Stomach (tissue), 9 donors: ENCODE results near the gene PRKAR2B. TPM values are rescaled to one million over a fixed set of nuclear protein-coding genes. Genes with fewer than 3 reads are reported as not detected.
A peak's percentile ranks its signal among the peaks of the same experiment; 100 is the strongest.

Experiments
- DNase-seq, 2 donors: peaks; one replicate each; pipeline versions ENCODE4 v3.0.0 to v3.0.0-alpha.2; 2013 to 2019
- H3K27ac ChIP-seq, 5 donors: fragments of 200-600 bp in 4 of 5; sonication (generic) in 4 of 5; one replicate each; pipeline ENCODE4 v1.5.1; 2013 to 2019; ENCODE audit warnings: mild to moderate bottlenecking in 1 of 5, moderate library complexity in 1 of 5
- H3K27me3 ChIP-seq, 3 donors: fragments of 200-600 bp; sonication (generic); one replicate each; pipeline ENCODE4 v1.5.1; 2017 to 2019; ENCODE audit warnings: mixed run types in 1 of 3
- H3K36me3 ChIP-seq, 4 donors: fragments of 200-600 bp; sonication (generic); 1 replicate in 3 of 4; 2 replicates in 1 of 4; pipeline ENCODE4 v1.5.1; 2016 to 2019
- H3K4me1 ChIP-seq, 4 donors: fragments of 200-600 bp; sonication (generic); one replicate each; pipeline ENCODE4 v1.5.1; 2016 to 2019
- H3K4me3 ChIP-seq, 4 donors: fragments of 200-600 bp; sonication (generic) in 3 of 4; one replicate each; pipeline ENCODE4 v1.5.1; 2016 to 2019; ENCODE audit warnings: mild to moderate bottlenecking in 1 of 4
- H3K9me3 ChIP-seq, 4 donors: fragments of 200-600 bp; sonication (generic); one replicate each; pipeline ENCODE4 v1.5.1; 2016 to 2019
- CTCF ChIP-seq, 7 experiments: fragments of 450-650 bp in 4 of 7; fragments of 200-600 bp in 3 of 7; sonication (generic) in 3 of 7; IDR thresholded peaks; one replicate each; pipeline ENCODE4 v1.5.1; 2016 to 2019; ENCODE audit warnings: antibody characterized with exemption in 7 of 7, control low read depth in 2 of 7, mild to moderate bottlenecking in 1 of 7
- EP300 ChIP-seq: sonication (generic); formaldehyde crosslinking; IDR thresholded peaks from one replicate; pipeline ENCODE4 v1.6.1; 2017; ENCODE audit warnings: antibody characterized with exemption
- POLR2A ChIP-seq, 4 donors: fragments of 450-650 bp; IDR thresholded peaks; one replicate each; pipeline ENCODE4 v1.6.1; 2016; ENCODE audit warnings: antibody characterized with exemption in 4 of 4, control low read depth in 2 of 4, mild to moderate bottlenecking in 1 of 4, moderate library complexity in 1 of 4
- POLR2AphosphoS5 ChIP-seq, 3 donors: sonication (generic); formaldehyde crosslinking; IDR thresholded peaks; one replicate each; pipeline ENCODE4 v1.6.1; 2016; ENCODE audit warnings: antibody characterized with exemption in 3 of 3
- WGBS, 5 donors: extraction: QIAGEN DNeasy Blood & Tissue Kit in 3 of 5; methylation state at CpG; one replicate each; pipeline versions ENCODE4 v1.1.5 to v1.1.7; 2013 to 2018; 5-methylcytosine and 5-hydroxymethylcytosine counted together
- intact Hi-C: fragments of 100-400 bp; cut with DNase I; formaldehyde crosslinking; loops from one replicate; pipeline ENCODE4 v1.15.1; 2023; ENCODE audit warnings: low total_unique reads
- polyA plus RNA-seq, 3 donors: library from polyadenylated mRNA; stranded (reverse); fragments of 200-250 nt; gene quantifications; one replicate each; pipeline ENCODE4 v1.2.3, GENCODE V29; 2013
- total RNA-seq, 5 donors: library from RNA; depleted of rRNA; stranded (reverse); fragments of >200 nt; gene quantifications; one replicate each; pipeline versions ENCODE4 v1.1.0 to v1.2.3, GENCODE V29; 2014 to 2016
- donor health status: healthy with polysubstance abuse.
- donor health status: Bipolar disorder and iron deficiency.
- donor health status: healthy.

The PRKAR2B gene
- total and polyA plus RNA-seq, 8 donors: 4.7 to 39.6 (median 15.2) TPM

DNA sequence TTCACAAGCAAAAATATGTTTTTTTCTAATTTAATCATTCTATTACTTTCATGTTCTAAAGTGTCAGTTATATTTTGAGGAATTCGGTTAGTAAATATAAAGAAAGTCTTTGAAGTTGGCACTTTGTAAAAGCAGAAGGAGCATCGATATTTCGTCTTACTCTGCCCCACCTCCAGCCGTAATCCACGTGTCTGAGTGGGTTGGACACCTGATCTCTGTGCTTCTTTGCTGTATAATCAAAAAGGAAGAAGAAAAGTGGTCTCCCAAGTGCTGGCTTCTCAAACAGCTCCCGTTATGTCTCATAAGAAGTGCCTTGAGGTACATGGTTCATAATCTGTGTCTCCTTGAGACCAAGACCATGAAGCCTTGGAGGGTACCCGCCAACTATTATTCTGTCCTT lies 19.8 kb downstream of the PRKAR2B start:
- Histone ChIP-seq H3K4me1 (peaks cover 4 to 6% (median 5%) of the 10 kb centered on the region in 4 donors), H3K27ac (peak overlapping the region in 3 of 5 donors; percentile 18 to 60 (median 46)), H3K27me3 (no peaks in the 10 kb centered on the region), H3K9me3 (no peaks in the 10 kb centered on the region), H3K4me3 (no peak overlapping the region), H3K36me3 (no peaks in the 10 kb centered on the region)
- no peak for TF ChIP-seq POLR2A (IDR thresholded peaks at IDR 0.05)
- TF ChIP-seq EP300: no peak
- TF ChIP-seq POLR2AphosphoS5 (IDR thresholded peaks at IDR 0.05): no peak
- TF ChIP-seq CTCF (IDR thresholded peaks at IDR 0.05): no peak
- WGBS, 5 donors: 72 to 89% (median 83%) methylated on average over 7 of the region's 7 CpGs
- intact Hi-C loops: no loop called here
- DNase-seq: no peak

DNA sequence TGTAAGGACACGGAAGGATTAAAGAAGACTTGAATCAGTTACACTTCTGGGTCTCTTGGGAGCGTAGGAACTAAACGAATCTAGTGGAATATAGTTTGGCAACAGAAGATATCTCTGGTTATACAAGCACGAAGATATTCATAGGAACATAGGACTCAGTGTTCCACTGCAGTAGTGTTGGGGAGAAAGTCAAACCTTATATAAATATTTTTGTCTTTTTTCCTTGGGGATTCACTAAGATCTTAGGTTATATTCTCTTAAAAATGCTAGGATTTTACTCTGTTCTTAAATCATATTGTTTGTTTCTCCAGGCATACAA lies 21.4 kb downstream of the PRKAR2B start:
- intact Hi-C loops: no loop called here
- Histone ChIP-seq H3K27me3 (no peaks in the 10 kb centered on the region), H3K4me3 (peak overlapping the region in 1 of 4 donors; percentile 3), H3K27ac (peak overlapping the region in 2 of 5 donors; percentile 25 to 43), H3K4me1 (peaks cover 5 to 10% (median 6%) of the 10 kb centered on the region in 4 donors), H3K9me3 (no peaks in the 10 kb centered on the region), H3K36me3 (no peaks in the 10 kb centered on the region)
- no peak for DNase-seq
- 17 to 50% (median 31%) methylated on average over 4 of the region's 4 CpGs for WGBS, 5 donors
- TF ChIP-seq EP300 (no peak), POLR2A (IDR thresholded peaks at IDR 0.05) (no peak), POLR2AphosphoS5 (IDR thresholded peaks at IDR 0.05) (no peak), CTCF (IDR thresholded peaks at IDR 0.05) (no peak)

- no peak overlapping the region for H3K4me3 ChIP-seq
- H3K9me3 ChIP-seq: no peaks in the 10 kb centered on the region
- no peak overlapping the region for H3K27ac ChIP-seq
- peaks cover 5 to 10% (median 6%) of the 10 kb centered on the region in 4 donors for H3K4me1 ChIP-seq
- intact Hi-C loops: no loop called here
- DNase-seq: no peak
- 71 to 84% (median 81%) methylated on average over 3 of the region's 3 CpGs for WGBS, 5 donors
- no peaks in the 10 kb centered on the region for H3K36me3 ChIP-seq
- no peak for TF ChIP-seq EP300
- TF ChIP-seq POLR2A (IDR thresholded peaks at IDR 0.05): no peak
- TF ChIP-seq POLR2AphosphoS5 (IDR thresholded peaks at IDR 0.05): no peak
- no peak for TF ChIP-seq CTCF (IDR thresholded peaks at IDR 0.05)
- H3K27me3 ChIP-seq: no peaks in the 10 kb centered on the region
These were observed 23.7 kb downstream of the PRKAR2B start for GRCh38 chr7:107068156-107068555.

- no peaks in the 10 kb centered on the region for H3K27me3 ChIP-seq
- TF ChIP-seq POLR2AphosphoS5 (IDR thresholded peaks at IDR 0.05): no peak
- TF ChIP-seq POLR2A (IDR thresholded peaks at IDR 0.05): no peak
- TF ChIP-seq CTCF (IDR thresholded peaks at IDR 0.05): no peak
- no peak for TF ChIP-seq EP300
- no peak overlapping the region for H3K4me3 ChIP-seq
- no peak for DNase-seq
- H3K36me3 ChIP-seq: no peaks in the 10 kb centered on the region
- peaks cover 5 to 10% (median 6%) of the 10 kb centered on the region in 4 donors for H3K4me1 ChIP-seq
- intact Hi-C loops: no loop called here
- no peak overlapping the region for H3K27ac ChIP-seq
- no peaks in the 10 kb centered on the region for H3K9me3 ChIP-seq
- WGBS, 5 donors: 82 to 89% (median 86%) methylated on average over 4 of the region's 4 CpGs
These were observed 25.0 kb downstream of the PRKAR2B start for GRCh38 chr7:107069457-107069856.
